HG03342 (cell line): ENCODE measurements around the gene NENF.
"Not testable (repeated sequence)": the region's sequence is repeated elsewhere in the genome, so short reads cannot be mapped to it uniquely, and the experiment has no call there.

Experiments used
- ATAC-seq: cut with Tn5 transposase; IDR thresholded peaks from one replicate; pipeline ENCODE4 v1.9.1; 2021; ENCODE audit warnings: mild to moderate bottlenecking, moderate library complexity; ENCODE audit not compliant: unreplicated experiment

Gene NENF

DNA sequence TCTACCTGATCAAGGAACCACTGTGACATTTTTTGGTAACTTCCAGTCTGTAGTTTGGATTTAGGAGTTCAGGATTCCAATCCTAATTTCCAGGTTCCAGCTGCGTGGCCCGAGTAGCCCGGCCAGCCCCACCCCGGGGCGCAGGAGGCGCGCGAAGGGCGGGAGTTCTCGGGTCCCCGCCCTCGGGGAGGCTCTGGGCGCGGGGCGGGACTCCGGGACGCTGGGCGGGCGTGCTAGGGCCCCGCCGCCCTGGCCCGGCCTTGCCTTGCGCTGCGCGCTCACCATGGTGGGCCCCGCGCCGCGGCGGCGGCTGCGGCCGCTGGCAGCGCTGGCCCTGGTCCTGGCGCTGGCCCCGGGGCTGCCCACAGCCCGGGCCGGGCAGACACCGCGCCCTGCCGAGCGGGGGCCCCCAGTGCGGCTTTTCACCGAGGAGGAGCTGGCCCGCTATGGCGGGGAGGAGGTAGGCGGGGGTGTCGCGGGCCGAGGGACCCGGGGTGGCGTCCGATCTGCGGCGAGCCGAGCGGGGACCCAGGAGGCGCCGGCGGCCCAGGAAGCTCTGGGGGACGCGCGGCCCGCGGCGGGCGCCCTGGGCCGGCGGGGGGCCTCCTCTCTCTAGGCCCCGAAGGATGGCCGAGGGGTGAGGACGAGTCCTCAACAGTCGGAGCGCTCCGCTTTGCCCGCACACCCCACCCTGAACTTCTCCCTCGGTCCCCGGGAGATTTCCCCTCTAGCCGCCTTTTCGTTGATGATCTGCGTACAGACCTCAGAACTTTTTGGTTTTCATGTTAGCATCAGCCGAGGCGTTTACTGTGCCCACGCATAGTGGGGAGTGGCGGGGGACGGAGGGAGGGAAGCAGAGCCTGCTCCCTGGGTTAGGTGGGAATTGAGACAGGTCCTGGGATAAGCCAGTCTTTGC is at the start of gene NENF:
TSS of gene NENF (plus strand) at position 260 of the 916 bp plus-strand sequence. CDS start at position 284, 24 bp downstream.
- peak; percentile 99 for ATAC-seq

DNA sequence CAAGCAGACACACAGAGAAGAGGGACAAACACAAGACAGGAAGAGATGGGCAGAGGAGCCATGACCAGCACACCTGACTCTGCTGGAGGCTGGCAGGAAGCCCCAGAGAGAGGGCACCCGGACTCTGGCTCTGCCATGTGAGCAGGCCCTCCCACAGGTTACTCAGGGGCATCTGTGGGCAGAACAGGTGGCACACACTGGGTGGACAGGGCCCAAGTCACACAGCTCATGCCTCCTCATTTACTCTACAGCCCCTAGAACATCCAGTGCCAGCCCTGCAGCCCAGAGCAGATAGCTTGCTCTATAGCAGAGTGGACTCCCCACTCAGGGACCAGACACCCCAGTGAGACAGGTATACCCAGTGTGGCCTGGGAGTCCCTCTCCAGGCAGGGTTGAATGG is 46.7 kb upstream of the NENF start:
- no peak for ATAC-seq

DNA sequence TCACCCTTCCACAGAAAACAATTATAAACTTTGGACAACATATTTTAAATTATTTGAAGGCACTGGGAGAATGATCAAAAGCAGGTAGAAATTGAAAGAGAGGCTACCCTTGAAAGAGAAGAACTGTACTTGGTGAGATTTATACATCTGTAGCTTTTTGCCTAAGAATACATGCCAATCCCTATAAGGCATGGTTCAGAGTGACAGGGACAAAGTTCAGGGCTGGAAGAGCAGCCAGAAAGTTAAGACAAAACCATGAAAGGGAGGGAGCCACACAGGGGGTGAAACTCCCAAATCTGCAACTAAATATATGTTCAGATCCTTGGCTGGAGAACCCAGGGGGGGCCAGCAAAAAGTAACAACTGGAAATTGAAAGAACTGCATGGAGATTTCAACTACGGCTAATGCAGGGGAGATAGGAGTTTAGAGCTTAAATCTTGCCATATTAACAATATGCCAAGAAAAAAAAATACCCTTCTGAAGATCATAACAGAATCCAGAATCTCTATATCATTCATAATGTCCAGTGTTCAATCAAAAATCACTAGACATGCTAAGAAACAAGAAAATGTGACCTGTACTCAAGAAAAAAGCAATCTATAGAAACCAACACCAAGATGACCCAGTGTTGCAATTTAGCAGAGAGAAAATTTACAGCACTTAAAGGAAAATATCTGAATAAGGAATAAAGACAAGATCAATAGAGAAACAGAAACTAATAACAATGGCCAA is 43.6 kb upstream of the NENF start:
- no peak for ATAC-seq

DNA sequence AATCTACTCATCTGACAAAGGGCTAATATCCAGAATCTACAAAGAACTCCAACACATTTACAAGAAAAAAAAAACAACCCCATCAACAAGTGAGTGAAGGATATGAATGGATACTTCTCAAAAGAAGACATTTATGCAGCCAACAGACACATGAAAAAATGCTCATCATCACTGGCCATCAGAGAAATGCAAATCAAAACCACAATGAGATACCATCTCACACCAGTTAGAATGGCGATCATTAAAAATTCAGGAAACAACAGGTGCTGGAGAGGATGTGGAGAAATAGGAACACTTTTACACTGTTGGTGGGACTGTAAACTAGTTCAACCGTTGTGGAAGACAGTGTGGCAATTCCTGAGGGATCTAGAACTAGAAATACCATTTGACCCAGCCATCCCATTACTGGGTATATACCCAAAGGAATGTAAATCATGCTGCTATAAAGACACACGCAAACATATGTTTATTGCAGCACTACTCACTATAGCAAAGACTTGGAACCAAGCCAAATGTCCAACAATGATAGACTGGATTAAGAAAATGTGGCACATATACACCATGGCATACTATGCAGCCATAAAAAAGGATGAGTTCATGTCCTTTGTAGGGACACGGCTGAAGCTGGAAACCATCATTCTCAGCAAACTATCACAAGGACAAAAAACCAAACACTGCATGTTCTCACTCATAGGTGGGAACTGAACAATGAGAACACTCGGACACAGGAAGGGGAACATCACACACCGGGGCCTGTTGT is 36.9 kb upstream of the NENF start:
- not testable (repeated sequence) for ATAC-seq

DNA sequence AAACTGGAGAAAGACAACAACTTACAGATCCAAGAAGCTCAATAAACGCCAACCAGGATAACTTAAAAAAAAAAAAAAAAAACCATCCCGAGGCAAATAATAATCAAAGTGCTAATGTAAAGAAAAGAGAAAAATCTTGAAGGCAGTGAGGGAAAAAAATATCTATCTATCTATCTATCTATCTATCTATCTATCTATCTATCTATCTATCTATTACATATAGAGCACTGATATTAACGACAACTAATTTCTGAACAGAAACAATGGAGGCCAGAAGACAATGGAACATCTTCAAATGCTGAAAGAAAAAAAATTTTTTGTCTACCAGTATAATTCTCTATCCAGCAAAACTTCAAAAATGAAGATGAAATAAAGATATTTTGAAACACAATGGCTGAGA is 36.1 kb upstream of the NENF start:
- no peak for ATAC-seq

DNA sequence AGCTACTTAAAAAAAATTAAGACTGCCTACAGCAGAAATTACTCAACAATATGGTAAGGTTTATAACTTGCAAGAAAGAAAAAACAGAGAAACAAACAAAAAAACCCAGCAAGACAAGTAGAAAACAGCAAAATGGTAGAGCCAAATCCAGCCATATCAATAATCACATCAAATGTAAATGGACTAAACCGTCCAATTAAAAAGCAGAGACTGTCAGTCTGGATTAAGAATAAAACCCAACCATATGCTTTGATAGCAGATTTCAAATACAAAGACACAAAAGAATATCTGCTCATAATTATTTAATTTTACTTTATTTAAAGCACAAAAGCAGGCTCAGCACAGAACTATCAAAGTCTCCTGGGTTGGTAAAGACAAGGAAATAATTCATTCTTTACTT is 35.5 kb upstream of the NENF start:
- ATAC-seq = no peak

DNA sequence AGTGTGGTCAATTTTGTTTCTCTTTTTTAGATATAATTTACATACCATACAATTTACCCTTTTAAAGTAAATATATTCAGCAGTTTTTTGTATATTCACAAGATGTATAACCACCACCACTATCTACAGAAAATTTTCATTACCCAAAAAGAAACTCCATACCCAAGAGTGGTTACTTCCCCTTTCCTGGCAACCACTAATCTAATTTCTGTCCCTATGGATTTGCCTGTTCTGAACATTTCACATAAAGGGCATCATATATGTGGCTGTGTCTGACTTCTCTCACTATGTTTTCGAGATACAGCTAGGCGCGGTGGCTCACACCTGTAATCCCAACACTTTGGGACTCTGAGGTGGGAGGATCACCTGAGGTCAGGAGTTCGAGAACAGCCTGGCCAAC is 31.7 kb upstream of the NENF start:
- ATAC-seq = no peak

DNA sequence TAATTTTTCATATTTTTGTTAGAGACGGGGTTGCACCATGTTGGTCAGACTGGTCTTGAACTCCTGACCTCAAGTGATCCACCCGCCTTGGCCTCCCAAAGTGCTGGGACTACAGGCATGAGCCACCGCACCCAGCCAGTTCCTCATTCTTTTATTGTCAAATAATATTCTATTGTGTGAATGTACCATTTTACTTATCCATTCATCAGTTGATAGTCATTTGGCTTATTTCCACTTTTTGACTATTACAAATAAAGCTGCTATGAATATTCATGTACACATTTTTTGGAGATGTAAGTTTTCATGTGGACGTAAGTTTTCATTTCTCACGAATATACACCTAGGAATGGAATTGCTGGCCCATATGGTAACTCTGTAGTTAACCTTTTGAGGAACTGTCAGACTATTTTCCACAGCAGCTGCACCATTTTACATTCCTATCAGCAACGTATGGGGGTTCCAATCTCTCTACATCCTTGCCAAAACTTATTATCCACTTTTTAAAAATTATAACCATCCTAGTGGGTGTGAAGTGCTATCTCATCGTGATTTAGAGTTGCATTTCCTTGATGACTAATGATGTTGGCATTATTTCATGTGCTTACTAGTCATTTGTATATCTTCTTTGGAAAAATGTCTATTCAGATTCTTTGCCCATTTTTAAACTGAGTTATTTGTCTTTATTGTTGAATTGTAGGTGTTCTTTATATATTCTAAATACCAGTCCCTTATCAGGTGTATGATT is 30.7 kb upstream of the NENF start:
- no peak for ATAC-seq

DNA sequence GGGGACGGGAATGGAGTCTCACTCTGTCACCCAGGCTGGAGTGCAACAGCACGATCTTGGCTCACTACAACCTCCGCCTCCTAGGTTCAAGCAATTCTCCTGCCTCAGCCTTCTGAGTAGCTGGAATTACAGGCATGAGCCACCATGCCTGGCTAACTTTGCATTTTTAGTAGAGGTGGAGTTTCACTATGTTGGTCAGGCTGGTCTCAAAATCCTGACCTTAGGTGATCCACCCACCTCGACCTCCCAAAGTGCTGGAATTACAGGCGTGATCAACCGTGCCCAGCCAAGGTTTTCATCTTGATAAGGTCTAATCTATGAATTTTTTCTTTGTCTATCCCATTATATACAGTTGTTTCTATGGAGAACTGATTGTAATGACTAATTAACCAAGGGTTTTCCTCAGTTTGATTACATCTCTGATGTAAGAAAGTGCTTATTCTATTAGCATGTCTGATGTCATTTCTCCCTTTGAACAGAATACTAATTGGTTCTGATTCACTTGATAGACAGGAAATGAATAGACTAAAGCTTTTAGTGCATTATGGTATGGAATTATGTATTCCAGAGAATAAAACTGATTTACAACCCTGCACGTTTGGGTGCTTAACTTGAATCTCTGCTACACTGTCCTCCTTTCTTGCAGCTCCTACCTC is 29.9 kb upstream of the NENF start:
- ATAC-seq = no peak

DNA sequence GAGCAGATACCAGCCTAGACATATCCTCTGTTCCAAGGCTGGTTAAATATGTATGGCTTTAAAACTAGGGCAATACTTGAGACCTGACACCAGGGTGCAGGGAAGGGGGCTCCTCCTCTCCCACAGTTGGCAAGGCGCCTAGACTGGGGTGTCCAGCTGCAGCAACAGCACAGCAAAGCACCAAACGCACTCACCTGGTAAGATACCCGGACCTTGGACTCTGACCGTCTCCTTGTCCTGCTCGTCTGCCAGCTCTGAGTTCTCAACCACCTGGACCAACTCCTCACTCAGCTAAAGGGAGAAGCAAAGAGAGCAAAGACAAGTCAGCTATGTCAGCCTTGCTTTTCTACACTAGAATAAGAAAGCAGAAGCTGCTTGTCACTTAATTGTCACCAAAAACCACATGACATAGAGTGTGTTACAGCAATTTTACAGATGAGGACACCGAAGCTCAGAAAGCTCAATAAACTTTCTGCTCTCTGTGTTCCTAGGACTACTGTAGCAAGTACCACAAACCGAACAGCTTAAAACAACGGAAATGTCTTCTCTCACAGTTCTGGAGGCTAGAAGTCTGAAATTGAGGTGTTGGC is 22.4 kb upstream of the NENF start:
- ATAC-seq = no peak

DNA sequence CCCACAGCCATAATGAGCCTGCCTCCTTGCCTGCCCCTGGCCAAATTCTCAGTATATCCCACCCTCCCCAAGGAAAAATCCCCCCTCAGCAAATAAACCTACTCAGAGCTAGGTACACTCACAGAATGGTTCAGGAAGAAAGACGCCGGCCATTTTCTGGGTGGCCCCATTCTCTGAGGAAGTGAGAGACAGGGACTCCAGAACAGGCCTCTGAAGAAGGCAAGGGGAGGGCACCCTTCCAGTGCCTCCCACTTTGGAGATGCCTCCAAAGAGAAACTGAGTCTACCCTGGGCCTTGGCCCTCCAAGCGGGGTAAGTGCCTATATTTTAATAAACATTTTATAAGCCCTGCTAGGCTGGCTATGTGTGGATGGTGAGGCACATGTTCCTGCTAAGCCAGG is 20.3 kb upstream of the NENF start:
- no peak for ATAC-seq

DNA sequence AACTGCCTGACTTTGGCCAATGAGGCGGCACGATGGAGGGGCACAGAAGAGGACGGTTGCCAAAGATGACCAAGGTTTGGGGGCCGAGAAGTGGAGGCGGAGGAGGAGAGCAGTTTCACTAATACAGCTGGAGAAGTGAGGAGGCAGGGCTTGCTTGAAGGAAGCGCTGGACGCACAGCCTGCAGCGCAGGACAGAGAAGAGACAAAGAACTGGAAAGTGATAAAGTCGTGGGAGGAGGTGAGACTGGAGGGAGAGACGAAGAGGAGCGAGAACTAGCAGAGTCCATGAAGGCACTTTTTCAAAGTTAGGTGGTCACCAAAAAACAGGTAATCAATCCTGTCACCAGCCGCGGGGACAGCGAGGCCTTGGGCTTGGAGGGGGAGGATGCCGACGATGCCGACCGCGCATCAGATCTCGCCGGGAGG is 18.8 kb upstream of the NENF start:
- ATAC-seq = no peak

DNA sequence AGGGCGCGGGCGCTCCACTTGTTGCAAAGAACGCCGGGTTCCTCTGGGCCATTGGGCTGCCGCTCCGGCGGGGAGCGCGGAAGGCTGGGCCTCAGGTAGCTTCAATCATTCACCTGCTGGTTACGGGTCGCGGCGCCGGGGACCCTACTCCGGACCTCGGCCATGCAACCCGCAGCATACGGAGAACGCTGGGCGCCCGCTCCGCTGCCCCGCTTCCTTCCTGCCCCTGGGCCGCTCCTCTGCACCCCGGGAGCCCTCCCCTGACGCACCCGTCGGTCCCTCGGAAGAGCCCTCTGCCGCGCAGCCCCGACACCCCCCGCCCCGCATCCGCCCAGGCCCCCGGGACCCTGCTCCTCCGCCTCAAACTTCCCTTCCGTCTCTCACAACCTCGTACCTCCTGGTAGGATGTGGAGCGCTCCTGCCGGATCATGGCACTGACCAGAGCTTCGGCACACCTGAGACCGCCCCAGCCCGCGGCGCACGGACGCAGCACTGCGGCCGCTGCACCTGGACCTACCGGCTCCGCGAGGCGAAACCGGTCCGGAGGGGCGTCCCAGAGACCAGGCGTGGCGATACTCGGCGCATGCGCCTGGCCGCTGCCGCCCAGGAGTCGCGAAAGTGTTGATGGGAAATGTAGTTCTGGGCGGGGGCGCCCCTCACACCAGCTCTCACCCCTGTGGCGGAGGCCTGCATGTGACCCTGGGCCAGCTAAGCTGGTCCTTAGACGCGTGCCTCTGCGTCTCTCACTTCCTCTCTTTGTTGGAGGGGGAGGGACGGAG is 18.2 kb upstream of the NENF start, which contains the start of gene PACC1:
TSS of gene PACC1 (minus strand) at position 559 of the 779 bp plus-strand sequence. CDS start at position 430, 129 bp downstream.
- ATAC-seq = peak; percentile 98

DNA sequence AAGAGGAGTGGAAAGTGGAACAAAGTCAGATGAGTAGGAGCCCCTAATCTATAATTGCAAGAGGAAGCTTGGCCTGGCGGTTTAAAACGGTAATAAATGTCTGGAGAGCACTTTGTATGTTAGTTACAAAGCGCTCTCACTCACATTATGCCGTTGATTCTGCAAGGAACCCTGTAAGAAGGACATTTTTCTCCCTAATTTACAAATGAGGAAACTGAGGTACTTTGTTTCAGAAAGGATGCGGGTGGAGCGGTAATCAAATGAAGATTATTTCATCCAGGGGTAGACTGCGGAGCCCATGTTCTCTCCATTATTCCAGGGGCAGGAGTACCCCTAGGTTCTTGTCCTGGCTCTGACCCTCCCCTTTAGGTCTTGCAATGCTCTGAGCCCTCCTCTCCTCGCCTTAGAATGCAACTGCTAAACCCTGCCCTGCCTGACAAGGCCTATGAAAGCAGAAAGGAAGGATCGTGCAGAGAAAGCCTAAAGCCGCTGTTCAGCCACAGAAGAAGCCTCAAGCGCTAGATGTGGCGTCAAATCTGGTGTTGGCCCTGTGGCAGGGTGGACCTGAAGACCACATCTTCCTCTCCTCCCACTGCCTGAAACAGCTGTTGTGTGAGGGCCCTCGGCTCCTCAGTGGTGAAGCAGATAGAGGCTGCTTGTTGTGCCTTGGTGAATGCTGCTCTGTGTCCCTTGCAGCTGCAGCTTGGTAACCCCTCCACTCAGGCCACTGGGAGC is 17.4 kb upstream of the NENF start:
- no peak for ATAC-seq

DNA sequence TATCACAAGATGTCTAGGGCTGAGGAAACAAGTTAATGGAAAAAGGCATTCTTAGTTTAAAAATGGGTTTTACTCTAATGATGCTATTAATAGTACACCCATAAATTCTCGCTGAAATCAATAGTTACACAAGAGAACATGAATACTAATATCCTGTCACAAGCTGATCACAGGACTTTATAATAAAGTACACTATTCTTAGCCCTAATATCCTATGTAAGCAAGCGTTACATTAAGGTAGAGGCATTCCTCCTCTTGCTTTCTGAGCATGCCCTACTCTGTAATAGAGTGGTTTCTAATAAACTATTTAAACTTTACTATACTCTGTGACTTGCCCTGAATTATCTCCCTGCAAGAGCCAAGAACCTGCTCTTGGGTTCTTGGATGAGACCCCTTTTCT is 11.6 kb upstream of the NENF start:
- no peak for ATAC-seq

DNA sequence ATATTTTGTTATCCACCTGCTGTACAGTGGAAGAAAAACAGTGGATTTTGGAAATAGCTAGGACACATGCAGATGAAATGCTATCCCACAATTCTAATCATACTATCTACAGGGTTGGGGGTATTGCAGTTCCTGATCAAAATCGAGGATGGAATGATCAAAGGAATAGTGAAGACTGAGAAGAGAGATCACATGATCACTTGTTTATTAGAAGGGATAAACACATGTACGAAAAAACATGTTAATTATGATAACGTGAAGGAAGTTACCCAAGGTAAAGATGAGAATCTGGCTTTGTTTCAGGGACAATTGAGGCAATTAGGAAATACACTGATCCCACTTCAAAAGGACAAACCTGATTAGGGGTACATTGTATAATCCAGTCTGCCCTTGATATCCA is 8.8 kb upstream of the NENF start:
- no peak for ATAC-seq

DNA sequence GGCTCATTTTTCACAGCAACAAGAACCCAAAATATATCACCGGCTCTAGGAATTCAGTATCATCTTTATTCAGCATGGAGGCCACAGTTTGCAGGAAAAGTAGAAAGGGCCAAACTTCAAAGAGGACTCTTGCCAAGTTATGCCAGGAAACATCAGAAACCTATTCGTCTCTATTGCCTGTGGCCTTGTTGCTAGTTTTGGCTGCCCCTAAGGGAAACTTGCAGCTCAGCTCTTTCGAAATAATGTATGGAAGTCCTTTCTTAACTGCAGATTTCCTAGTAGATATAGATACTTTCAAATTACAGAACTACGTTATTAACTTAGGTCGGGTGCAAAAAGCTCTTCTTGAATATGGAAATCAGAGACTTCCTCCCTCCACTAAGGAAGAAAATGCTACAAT is 4.2 kb upstream of the NENF start:
- ATAC-seq = no peak

DNA sequence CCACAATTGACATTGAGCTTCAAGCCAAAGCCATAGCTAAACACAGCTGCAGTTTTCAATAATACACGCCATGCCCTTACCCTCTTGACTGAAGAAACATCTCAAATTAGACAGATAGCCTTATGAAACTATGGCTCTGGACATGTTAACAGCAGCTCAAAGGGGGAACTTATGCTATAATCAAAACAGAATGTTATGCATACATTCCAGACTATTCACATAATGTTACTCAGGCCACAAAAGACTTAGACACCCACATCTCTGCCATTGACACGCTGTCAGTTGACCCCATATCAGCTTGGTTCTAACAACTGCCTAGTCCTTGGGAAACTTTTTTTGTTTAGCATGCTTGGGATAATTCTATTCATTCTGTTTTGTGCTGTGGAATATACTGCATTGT is 2.3 kb upstream of the NENF start:
- ATAC-seq = no peak
